Sigmoid colon (tissue), 4 donors: ENCODE data around the gene NPTN.
A peak's percentile ranks its signal among the peaks of the same experiment; 100 is the strongest.

Experiments
- POLR2AphosphoS5 ChIP-seq, 4 donors: sonication (generic); formaldehyde crosslinking; IDR thresholded peaks; one replicate each; pipeline ENCODE4 v1.6.1; 2017; ENCODE audit warnings: antibody characterized with exemption in 4 of 4
- TF ChIP-seq, protein P1 (sequence below), 4 experiments: fragments of 450-650 bp in 3 of 4; fragments of 200-600 bp in 1 of 4; IDR thresholded peaks; one replicate each; pipeline ENCODE4 v1.5.1; 2016 to 2019; ENCODE audit warnings: antibody characterized with exemption in 4 of 4, mild to moderate bottlenecking in 3 of 4, moderate library complexity in 2 of 4

DNA sequence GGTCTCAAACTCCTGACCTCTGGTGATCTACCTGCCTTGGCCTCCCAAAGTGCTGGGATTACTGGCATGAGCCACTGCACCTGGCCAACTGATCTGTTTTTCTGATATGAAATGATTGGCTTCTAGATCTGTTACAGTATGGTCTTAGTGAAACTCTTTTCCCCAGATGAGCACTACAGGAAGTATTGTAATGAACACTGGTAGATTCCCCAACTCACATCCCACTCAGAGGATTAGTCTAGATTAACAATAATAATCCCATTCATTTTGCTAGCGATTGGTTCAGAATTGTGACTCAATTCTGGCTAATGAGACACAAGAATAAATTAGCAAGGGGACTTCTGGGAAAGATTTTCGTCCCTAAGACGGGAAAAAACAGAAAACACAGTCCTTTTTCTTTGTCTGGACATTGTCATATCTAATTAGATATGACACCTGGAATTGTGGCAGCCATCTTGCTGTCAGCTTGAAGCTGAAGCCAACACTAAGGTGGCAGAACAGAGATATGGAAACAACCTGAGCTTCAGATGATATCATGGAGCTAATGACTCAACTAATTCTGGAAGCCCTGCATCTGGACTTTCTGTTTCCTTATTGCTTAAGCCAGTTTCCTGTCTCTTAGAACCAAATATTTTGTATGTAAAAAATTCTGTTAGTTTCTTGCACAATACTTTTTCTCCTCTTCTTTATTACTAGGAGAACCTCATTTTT, 17.4 kb upstream of the NPTN start:
- peak in 2 of 4 donors; percentile 52 to 55 for TF ChIP-seq POLR2AphosphoS5 (IDR thresholded peaks at IDR 0.05)
- TF ChIP-seq, protein P1, sequence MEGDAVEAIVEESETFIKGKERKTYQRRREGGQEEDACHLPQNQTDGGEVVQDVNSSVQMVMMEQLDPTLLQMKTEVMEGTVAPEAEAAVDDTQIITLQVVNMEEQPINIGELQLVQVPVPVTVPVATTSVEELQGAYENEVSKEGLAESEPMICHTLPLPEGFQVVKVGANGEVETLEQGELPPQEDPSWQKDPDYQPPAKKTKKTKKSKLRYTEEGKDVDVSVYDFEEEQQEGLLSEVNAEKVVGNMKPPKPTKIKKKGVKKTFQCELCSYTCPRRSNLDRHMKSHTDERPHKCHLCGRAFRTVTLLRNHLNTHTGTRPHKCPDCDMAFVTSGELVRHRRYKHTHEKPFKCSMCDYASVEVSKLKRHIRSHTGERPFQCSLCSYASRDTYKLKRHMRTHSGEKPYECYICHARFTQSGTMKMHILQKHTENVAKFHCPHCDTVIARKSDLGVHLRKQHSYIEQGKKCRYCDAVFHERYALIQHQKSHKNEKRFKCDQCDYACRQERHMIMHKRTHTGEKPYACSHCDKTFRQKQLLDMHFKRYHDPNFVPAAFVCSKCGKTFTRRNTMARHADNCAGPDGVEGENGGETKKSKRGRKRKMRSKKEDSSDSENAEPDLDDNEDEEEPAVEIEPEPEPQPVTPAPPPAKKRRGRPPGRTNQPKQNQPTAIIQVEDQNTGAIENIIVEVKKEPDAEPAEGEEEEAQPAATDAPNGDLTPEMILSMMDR (IDR thresholded peaks at IDR 0.05): no peak
